Panc1 (cell line): Measurements from ENCODE around the gene NAPA. TPM values are rescaled to one million over a fixed set of nuclear protein-coding genes. Genes with fewer than 3 reads are reported as not detected.

ENCODE experiments used
- ATAC-seq: fragments of 200-7000 bp; cut with Tn5 transposase; 2 replicates; pipeline ENCODE4 v1.9.1; 2020; ENCODE audit warnings: mild to moderate bottlenecking, moderate library complexity
- BruUV-seq: library from RNA; stranded (reverse); fragments of 400-500 nt; replicated peaks from 2 replicates; lab custom pipeline; 2021; lab: Mats Ljungman, UMichigan
- CTCF ChIA-PET: fragments of 300-600 bp; sonication (Branson Sonifier 250); formaldehyde crosslinking; loops from one replicate; lab custom pipeline; 2022; ENCODE audit warnings: antibody characterized with exemption; lab: Charles Lee
- POLR2A ChIA-PET: fragments of 300-600 bp; sonication (Branson Sonifier 250); formaldehyde crosslinking; loops from one replicate; lab custom pipeline; 2022; ENCODE audit warnings: antibody characterized with exemption; lab: Charles Lee
- DNase-seq: peaks from one replicate; pipeline ENCODE4 v3.0.0-alpha.2; 2010; ENCODE audit warnings: low read depth, low spot score
- H3K27ac ChIP-seq: 2 replicates; pipeline ENCODE4 v1.5.1; 2011; ENCODE audit warnings: mild to moderate bottlenecking, low read length, inconsistent platforms
- H3K27me3 ChIP-seq: fragments of 200-500 bp; sonication (Bioruptor generic); 2 replicates; pipeline ENCODE4 v1.6.0; 2014; ENCODE audit warnings: low read length, inconsistent platforms; ENCODE audit not compliant: control insufficient read depth, insufficient read depth
- H3K36me3 ChIP-seq: fragments of 200-500 bp; sonication (Bioruptor generic); 2 replicates; pipeline ENCODE4 v1.5.1; 2014; ENCODE audit warnings: inconsistent platforms, mild to moderate bottlenecking, low read length, moderate library complexity; ENCODE audit not compliant: control insufficient read depth, insufficient read depth
- H3K4me1 ChIP-seq: 2 replicates; pipeline ENCODE4 v1.5.1; 2011; ENCODE audit warnings: inconsistent platforms, mild to moderate bottlenecking, low read length, moderate library complexity; ENCODE audit not compliant: control insufficient read depth, insufficient read depth
- H3K4me3 ChIP-seq, 2 experiments: 2 replicates each; pipeline ENCODE4 v1.5.1; 2011 to 2012; ENCODE audit warnings: low read depth in 2 of 2, low read length in 2 of 2, mild to moderate bottlenecking in 2 of 2, inconsistent platforms in 1 of 2, moderate library complexity in 1 of 2
- H3K9me3 ChIP-seq: fragments of 200-500 bp; sonication (Bioruptor generic); 2 replicates; pipeline ENCODE4 v1.5.1; 2014; ENCODE audit warnings: low read depth, mild to moderate bottlenecking, inconsistent platforms, low read length, moderate library complexity; ENCODE audit not compliant: control insufficient read depth, insufficient read depth
- POLR2AphosphoS5 ChIP-seq: IDR thresholded peaks from 2 replicates; pipeline ENCODE4 v1.6.1; 2012; ENCODE audit warnings: mild to moderate bottlenecking, low read depth, low read length, moderate library complexity
- SIN3A ChIP-seq: IDR thresholded peaks from 2 replicates; pipeline ENCODE4 v1.6.1; 2012; ENCODE audit warnings: low read depth, mild to moderate bottlenecking, low read length, moderate library complexity, borderline replicate concordance; ENCODE audit not compliant: insufficient read depth
- TCF7L2 ChIP-seq: IDR thresholded peaks from 2 replicates; pipeline ENCODE4 v1.6.1; 2011; ENCODE audit warnings: mild to moderate bottlenecking, low read depth, low read length, inconsistent platforms
- in situ Hi-C: cut with HindIII; loops from 2 replicates; pipeline ENCODE4 v1.10.0; 2016; ENCODE audit warnings: low sequenced_read_pairs, low pct_unique_long_range_greater_than_20kb
- intact Hi-C: fragments of 100-400 bp; cut with micrococcal nuclease; formaldehyde crosslinking; loops from one replicate; pipeline ENCODE4 v1.10.0; 2022; ENCODE audit not compliant: unreplicated experiment
- total RNA-seq: library from RNA; stranded (reverse); gene quantifications from one replicate; pipeline ENCODE4 v1.2.1, GENCODE V29; 2021; ENCODE audit not compliant: unreplicated experiment
- TF ChIP-seq, protein P1 (sequence below): fragments of 450-650 bp; IDR thresholded peaks from 2 replicates; pipeline ENCODE4 v1.5.1; 2017; ENCODE audit warnings: mild to moderate bottlenecking
- TF ChIP-seq, protein P2 (sequence below), 2 experiments: IDR thresholded peaks; 2 replicates each; pipeline ENCODE4 v1.6.1; 2011 to 2012; ENCODE audit warnings: low read depth in 2 of 2, control low read depth in 1 of 2, low read length in 1 of 2, mild to moderate bottlenecking in 1 of 2, moderate library complexity in 1 of 2; ENCODE audit not compliant: insufficient read depth in 1 of 2

The NAPA gene
- total RNA-seq, 1 experiment from 2014 or later = 71.0 TPM

DNA sequence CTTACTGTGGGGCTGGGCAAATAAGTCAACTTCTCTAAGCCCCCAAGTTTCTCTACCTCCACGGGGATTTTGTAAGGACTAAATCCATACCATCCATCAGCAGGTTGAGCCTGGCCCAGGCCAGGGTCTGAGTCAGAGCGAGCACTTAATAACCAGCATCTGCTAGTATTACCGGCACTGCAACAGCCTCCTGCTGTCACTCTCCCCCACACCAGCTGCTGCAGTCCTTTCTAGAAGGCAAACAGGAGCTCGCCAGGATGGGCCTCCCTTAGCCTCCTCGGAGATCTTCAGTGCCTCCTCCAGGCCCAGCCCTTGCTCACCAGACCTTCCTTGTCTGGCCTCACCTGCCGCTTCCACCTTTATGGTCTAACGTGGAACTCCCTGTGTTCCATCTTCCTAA is 3.2 kb downstream of the NAPA start:
- no peak for ATAC-seq
- in situ Hi-C loops = no loop called here
- no TSS peak for BruUV-seq

DNA sequence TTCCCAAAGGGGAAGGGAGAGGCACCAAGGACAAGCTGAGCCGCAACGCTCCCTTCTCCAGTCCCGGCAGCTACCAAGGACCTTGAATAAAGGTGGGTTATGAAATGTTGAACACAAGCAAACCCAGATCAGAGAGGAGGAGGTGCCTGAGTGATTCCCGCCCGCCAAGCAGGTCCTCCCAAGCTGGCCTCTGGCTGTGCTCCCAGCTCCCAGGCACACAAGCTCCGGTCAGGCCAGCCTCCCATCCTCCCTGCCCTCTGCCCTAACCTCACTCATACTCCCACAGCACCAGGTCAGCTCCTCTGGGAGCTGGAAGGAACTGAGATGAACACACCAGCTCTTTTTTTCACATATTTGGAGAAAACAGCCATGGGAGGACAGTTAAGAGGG is 3.7 kb downstream of the NAPA start:
- Histone ChIP-seq H3K4me1 (peaks cover 22% of the 10 kb centered on the region), H3K27me3 (no peaks in the 10 kb centered on the region), H3K36me3 (no peaks in the 10 kb centered on the region; the same call in 1 of the 2 replicates), H3K27ac (no peak overlapping the region), H3K9me3 (no peaks in the 10 kb centered on the region), H3K4me3 (no peak overlapping the region)
- ChIA-PET POLR2A (no interaction called here), CTCF (no interaction called here)
- ATAC-seq = no peak
- intact Hi-C loops = loop anchor here (10.0 kb wide), 1 partner anchor 94 kb away; the partner anchor contains the start of gene BICRA
- no TSS peak for BruUV-seq
- DNase-seq = no peak
- in situ Hi-C loops = no loop called here
- TF ChIP-seq TCF7L2 = no peak
- TF ChIP-seq, protein P1, sequence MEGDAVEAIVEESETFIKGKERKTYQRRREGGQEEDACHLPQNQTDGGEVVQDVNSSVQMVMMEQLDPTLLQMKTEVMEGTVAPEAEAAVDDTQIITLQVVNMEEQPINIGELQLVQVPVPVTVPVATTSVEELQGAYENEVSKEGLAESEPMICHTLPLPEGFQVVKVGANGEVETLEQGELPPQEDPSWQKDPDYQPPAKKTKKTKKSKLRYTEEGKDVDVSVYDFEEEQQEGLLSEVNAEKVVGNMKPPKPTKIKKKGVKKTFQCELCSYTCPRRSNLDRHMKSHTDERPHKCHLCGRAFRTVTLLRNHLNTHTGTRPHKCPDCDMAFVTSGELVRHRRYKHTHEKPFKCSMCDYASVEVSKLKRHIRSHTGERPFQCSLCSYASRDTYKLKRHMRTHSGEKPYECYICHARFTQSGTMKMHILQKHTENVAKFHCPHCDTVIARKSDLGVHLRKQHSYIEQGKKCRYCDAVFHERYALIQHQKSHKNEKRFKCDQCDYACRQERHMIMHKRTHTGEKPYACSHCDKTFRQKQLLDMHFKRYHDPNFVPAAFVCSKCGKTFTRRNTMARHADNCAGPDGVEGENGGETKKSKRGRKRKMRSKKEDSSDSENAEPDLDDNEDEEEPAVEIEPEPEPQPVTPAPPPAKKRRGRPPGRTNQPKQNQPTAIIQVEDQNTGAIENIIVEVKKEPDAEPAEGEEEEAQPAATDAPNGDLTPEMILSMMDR = no peak
- TF ChIP-seq POLR2AphosphoS5 = no peak
- TF ChIP-seq SIN3A = no peak
- TF ChIP-seq, protein P2, sequence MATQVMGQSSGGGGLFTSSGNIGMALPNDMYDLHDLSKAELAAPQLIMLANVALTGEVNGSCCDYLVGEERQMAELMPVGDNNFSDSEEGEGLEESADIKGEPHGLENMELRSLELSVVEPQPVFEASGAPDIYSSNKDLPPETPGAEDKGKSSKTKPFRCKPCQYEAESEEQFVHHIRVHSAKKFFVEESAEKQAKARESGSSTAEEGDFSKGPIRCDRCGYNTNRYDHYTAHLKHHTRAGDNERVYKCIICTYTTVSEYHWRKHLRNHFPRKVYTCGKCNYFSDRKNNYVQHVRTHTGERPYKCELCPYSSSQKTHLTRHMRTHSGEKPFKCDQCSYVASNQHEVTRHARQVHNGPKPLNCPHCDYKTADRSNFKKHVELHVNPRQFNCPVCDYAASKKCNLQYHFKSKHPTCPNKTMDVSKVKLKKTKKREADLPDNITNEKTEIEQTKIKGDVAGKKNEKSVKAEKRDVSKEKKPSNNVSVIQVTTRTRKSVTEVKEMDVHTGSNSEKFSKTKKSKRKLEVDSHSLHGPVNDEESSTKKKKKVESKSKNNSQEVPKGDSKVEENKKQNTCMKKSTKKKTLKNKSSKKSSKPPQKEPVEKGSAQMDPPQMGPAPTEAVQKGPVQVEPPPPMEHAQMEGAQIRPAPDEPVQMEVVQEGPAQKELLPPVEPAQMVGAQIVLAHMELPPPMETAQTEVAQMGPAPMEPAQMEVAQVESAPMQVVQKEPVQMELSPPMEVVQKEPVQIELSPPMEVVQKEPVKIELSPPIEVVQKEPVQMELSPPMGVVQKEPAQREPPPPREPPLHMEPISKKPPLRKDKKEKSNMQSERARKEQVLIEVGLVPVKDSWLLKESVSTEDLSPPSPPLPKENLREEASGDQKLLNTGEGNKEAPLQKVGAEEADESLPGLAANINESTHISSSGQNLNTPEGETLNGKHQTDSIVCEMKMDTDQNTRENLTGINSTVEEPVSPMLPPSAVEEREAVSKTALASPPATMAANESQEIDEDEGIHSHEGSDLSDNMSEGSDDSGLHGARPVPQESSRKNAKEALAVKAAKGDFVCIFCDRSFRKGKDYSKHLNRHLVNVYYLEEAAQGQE (IDR thresholded peaks at IDR 0.05; ENCODE audit: insufficient read depth in 1 of 2, low read depth in 2 of 2, low read length in 1 of 2) = no peak

More for the DNA sequence above, 3.2 kb downstream of the NAPA start:
- Histone ChIP-seq H3K9me3 (no peaks in the 10 kb centered on the region), H3K27ac (no peak overlapping the region), H3K27me3 (no peaks in the 10 kb centered on the region), H3K4me3 (no peak overlapping the region), H3K36me3 (no peaks in the 10 kb centered on the region; the same call in 1 of the 2 replicates), H3K4me1 (peaks cover 22% of the 10 kb centered on the region)
- ChIA-PET POLR2A (no interaction called here), CTCF (no interaction called here)
- TF ChIP-seq, protein P1 = no peak
- TF ChIP-seq, protein P2 (IDR thresholded peaks at IDR 0.05; ENCODE audit: insufficient read depth in 1 of 2, low read depth in 2 of 2, low read length in 1 of 2) = no peak
- TF ChIP-seq SIN3A (no peak), TCF7L2 (no peak), POLR2AphosphoS5 (no peak)
- no peak for DNase-seq
- intact Hi-C loops = loop anchor here (10.0 kb wide), 1 partner anchor 93 kb away; the partner anchor contains the start of gene BICRA
